Kidney (tissue), 14 donors: ENCODE measurements around the gene DSCAM. TPM values are rescaled to one million over a fixed set of nuclear protein-coding genes. Genes with fewer than 3 reads are reported as not detected.
"Not testable (repeated sequence)": the region's sequence is repeated elsewhere in the genome, so short reads cannot be mapped to it uniquely, and the experiment has no call there.

Experiments
- DNase-seq, 5 donors: peaks; one replicate each; pipeline ENCODE4 v3.0.0-alpha.2; 2013 to 2020
- FAIRE-seq: peaks from 2 replicates; lab custom pipeline; 2012; peaks lifted over from hg19 to GRCh38; lab: Jason Lieb, UNC
- H3K27ac ChIP-seq, 2 donors: one replicate each; pipeline ENCODE4 v1.7.0; 2013; ENCODE audit warnings: low read depth in 2 of 2, low read length in 2 of 2, inconsistent platforms in 1 of 2
- H3K27me3 ChIP-seq: one replicate; pipeline ENCODE4 v1.7.1; 2013; ENCODE audit warnings: low read length, inconsistent platforms; ENCODE audit not compliant: control insufficient read depth, insufficient read depth
- H3K36me3 ChIP-seq, 3 donors: one replicate each; pipeline versions ENCODE4 v1.7.0 to v1.7.1; 2013; ENCODE audit warnings: low read length in 3 of 3, control low read depth in 1 of 3, inconsistent platforms in 1 of 3; ENCODE audit not compliant: insufficient read depth in 3 of 3, control insufficient read depth in 2 of 3
- H3K4me1 ChIP-seq, 3 donors: one replicate each; pipeline versions ENCODE4 v1.7.0 to v1.7.1; 2013; ENCODE audit warnings: low read length in 3 of 3, inconsistent platforms in 1 of 3, low read depth in 1 of 3; ENCODE audit not compliant: control insufficient read depth in 2 of 3, insufficient read depth in 2 of 3
- H3K4me3 ChIP-seq, 3 donors: one replicate each; pipeline versions ENCODE4 v1.7.0 to v1.8.1; 2013; ENCODE audit warnings: low read length in 3 of 3, control low read depth in 1 of 3, inconsistent platforms in 1 of 3
- H3K9ac ChIP-seq, 3 donors: one replicate each; pipeline versions ENCODE4 v1.7.0 to v1.7.1; 2013; ENCODE audit warnings: low read length in 3 of 3, control low read depth in 1 of 3, inconsistent platforms in 1 of 3
- H3K9me3 ChIP-seq, 3 donors: one replicate each; pipeline versions ENCODE4 v1.7.0 to v1.7.1; 2013; ENCODE audit warnings: low read length in 3 of 3, control low read depth in 1 of 3, inconsistent platforms in 1 of 3; ENCODE audit not compliant: control insufficient read depth in 2 of 3, insufficient read depth in 1 of 3
- CTCF ChIP-seq: IDR thresholded peaks from 3 replicates; pipeline ENCODE4 v1.5.1; 2012; ENCODE audit warnings: mild to moderate bottlenecking, moderate library complexity, borderline replicate concordance; ENCODE audit not compliant: insufficient read depth; ENCODE audit errors: extremely low read depth
- intact Hi-C: fragments of 100-400 bp; cut with DNase I; formaldehyde crosslinking; loops from one replicate; pipeline ENCODE4 v1.11.1; 2022
- polyA plus RNA-seq: library from polyadenylated mRNA; stranded (reverse); fragments of 350-450 nt; fragmentation: Illumina TruSeq; extraction: RNeasy Lipid Tissue Mini Kit (QIAGEN cat#74804); gene quantifications from one replicate; pipeline ENCODE4 v1.2.3, GENCODE V29; 2014; ENCODE audit warnings: low read depth, low replicate concordance; ENCODE audit not compliant: insufficient read depth
- total RNA-seq: library from RNA; stranded (reverse); fragmentation: NEBNext Ultra II Directional; extraction: Animal tissue kit (Norgen Biotek cat#: 25700); gene quantifications from one replicate; pipeline ENCODE4 v1.2.1, GENCODE V29; 2021
- donor health status: control.
- donor health status: control.
- donor health status: control.
- donor health status: control.
- donor health status: control.
- donor health status: DM: yes; HTN: yes; CAD: no.
- donor health status: Normal renal cell carcinoma (clear cell type).

DSCAM gene
- total and polyA plus RNA-seq, 2 donors from 2014 or later, result not detected

GRCh38 chr21:40043423-40043822 is 803.5 kb downstream of the DSCAM start:
- Histone ChIP-seq H3K4me3 (no peak overlapping the region), H3K9ac (no peak overlapping the region), H3K27ac (no peak overlapping the region), H3K27me3 (no peaks in the 10 kb centered on the region), H3K9me3 (no peaks in the 10 kb centered on the region), H3K36me3 (no peaks in the 10 kb centered on the region), H3K4me1 (no peaks in the 10 kb centered on the region)
- DNase-seq (no peak), FAIRE-seq (no peak)
- TF ChIP-seq CTCF, result no peak
- intact Hi-C loops, result no loop called here

GRCh38 chr21:40041446-40041845 is 805.5 kb downstream of the DSCAM start:
- Histone ChIP-seq H3K9me3 (no peaks in the 10 kb centered on the region), H3K4me1 (no peaks in the 10 kb centered on the region), H3K36me3 (no peaks in the 10 kb centered on the region), H3K9ac (no peak overlapping the region), H3K27me3 (no peaks in the 10 kb centered on the region), H3K27ac (no peak overlapping the region), H3K4me3 (no peak overlapping the region)
- intact Hi-C loops, result no loop called here
- no peak for TF ChIP-seq CTCF
- no peak for FAIRE-seq
- no peak for DNase-seq

GRCh38 chr21:40033156-40033782 is 813.7 kb downstream of the DSCAM start:
- not testable (repeated sequence) for DNase-seq

GRCh38 chr21:40029888-40030287 is 817.1 kb downstream of the DSCAM start:
- Histone ChIP-seq H3K27me3 (no peaks in the 10 kb centered on the region), H3K4me1 (no peaks in the 10 kb centered on the region), H3K27ac (no peak overlapping the region), H3K4me3 (no peak overlapping the region), H3K9me3 (no peaks in the 10 kb centered on the region), H3K36me3 (no peaks in the 10 kb centered on the region), H3K9ac (no peak overlapping the region)
- intact Hi-C loops, result no loop called here
- DNase-seq (no peak), FAIRE-seq (no peak)
- no peak for TF ChIP-seq CTCF

More at GRCh38 chr21:40033156-40033782, 813.7 kb downstream of the DSCAM start:
- H3K4me1 ChIP-seq, intact Hi-C loops, H3K4me3 ChIP-seq, H3K27me3 ChIP-seq, H3K9me3 ChIP-seq, H3K27ac ChIP-seq, FAIRE-seq, H3K36me3 ChIP-seq, H3K9ac ChIP-seq: not testable (repeated sequence)

- intact Hi-C loops, H3K9ac ChIP-seq, H3K27me3 ChIP-seq, H3K36me3 ChIP-seq, H3K9me3 ChIP-seq, H3K27ac ChIP-seq, H3K4me3 ChIP-seq, FAIRE-seq, H3K4me1 ChIP-seq, DNase-seq: not testable (repeated sequence)
These were observed 818.6 kb downstream of the DSCAM start for GRCh38 chr21:40028393-40028792.
